Measurements from ENCODE around the gene MPPE1.
"Not testable (repeated sequence)": the region's sequence is repeated elsewhere in the genome, so short reads cannot be mapped to it uniquely, and the experiment has no call there.

MPPE1 gene

GRCh38 chr18:11882636-11883035 is 25.5 kb downstream of the MPPE1 start:
- no peak for DNase-seq

GRCh38 chr18:11880586-11881304 is 27.4 kb downstream of the MPPE1 start:
- no peak for DNase-seq

GRCh38 chr18:11877497-11878135 is 30.5 kb downstream of the MPPE1 start:
- no peak for DNase-seq

GRCh38 chr18:11874676-11875075 is 33.4 kb downstream of the MPPE1 start:
- DNase-seq, result no peak

- no peak for DNase-seq
These were observed 34.3 kb downstream of the MPPE1 start for GRCh38 chr18:11873670-11874340.

- DNase-seq, result peak; percentile 28
These were observed 35.5 kb downstream of the MPPE1 start for GRCh38 chr18:11872479-11873136.

GRCh38 chr18:11871501-11871900 is 36.6 kb downstream of the MPPE1 start:
- DNase-seq, result no peak

- DNase-seq, result no peak
These were observed 39.9 kb downstream of the MPPE1 start for GRCh38 chr18:11868230-11868629.

GRCh38 chr18:11866764-11867163 is 41.4 kb downstream of the MPPE1 start:
- no peak for DNase-seq

- DNase-seq, result no peak
These were observed 41.8 kb downstream of the MPPE1 start for GRCh38 chr18:11866329-11866728.

- no peak for DNase-seq
These were observed 43.0 kb downstream of the MPPE1 start for GRCh38 chr18:11865071-11865470.

GRCh38 chr18:11864471-11864870 is 43.6 kb downstream of the MPPE1 start:
- no peak for DNase-seq

- DNase-seq, result no peak
These were observed 45.5 kb downstream of the MPPE1 start for GRCh38 chr18:11862468-11863137.

GRCh38 chr18:11861583-11862288 is 46.4 kb downstream of the MPPE1 start:
- no peak for DNase-seq

- DNase-seq, result no peak
These were observed 47.3 kb downstream of the MPPE1 start for GRCh38 chr18:11860594-11861450.

- DNase-seq, result peak; percentile 45
These were observed 48.2 kb downstream of the MPPE1 start for GRCh38 chr18:11859903-11860407.

- DNase-seq, result no peak
These were observed 48.8 kb downstream of the MPPE1 start for GRCh38 chr18:11859282-11859830.

GRCh38 chr18:11857177-11857887 is 50.8 kb downstream of the MPPE1 start:
- DNase-seq, result peak; percentile 96

GRCh38 chr18:11854554-11854953 is 53.6 kb downstream of the MPPE1 start:
- not testable (repeated sequence) for DNase-seq

- DNase-seq, result peak; percentile 59
These were observed 56.2 kb downstream of the MPPE1 start for GRCh38 chr18:11851806-11852337.

All from suppressor macrophage treated with lipopolysaccharide for 4 hours (primary cell).